KOPT-K1 (cell line): ENCODE results near the gene OST4.
"Not testable (repeated sequence)": the region's sequence is repeated elsewhere in the genome, so short reads cannot be mapped to it uniquely, and the experiment has no call there.

Source experiments
- H3K27ac ChIP-seq: fragments of 200-600 bp; sonication (generic); 2 replicates; pipeline ENCODE4 v1.5.1; 2016; ENCODE audit warnings: antibody characterized with exemption, mild to moderate bottlenecking, low read depth, low read length; ENCODE audit not compliant: poor library complexity, severe bottlenecking
- H3K36me3 ChIP-seq: fragments of 200-600 bp; sonication (generic); 2 replicates; pipeline ENCODE4 v1.5.1; 2017; ENCODE audit warnings: antibody characterized with exemption, mild to moderate bottlenecking, low read length, moderate library complexity; ENCODE audit not compliant: insufficient read depth
- H3K9me3 ChIP-seq: fragments of 200-600 bp; sonication (generic); 2 replicates; pipeline ENCODE4 v1.5.1; 2017; ENCODE audit warnings: antibody characterized with exemption, low read length, mild to moderate bottlenecking; ENCODE audit not compliant: insufficient read depth, poor library complexity, severe bottlenecking

OST4 gene

DNA sequence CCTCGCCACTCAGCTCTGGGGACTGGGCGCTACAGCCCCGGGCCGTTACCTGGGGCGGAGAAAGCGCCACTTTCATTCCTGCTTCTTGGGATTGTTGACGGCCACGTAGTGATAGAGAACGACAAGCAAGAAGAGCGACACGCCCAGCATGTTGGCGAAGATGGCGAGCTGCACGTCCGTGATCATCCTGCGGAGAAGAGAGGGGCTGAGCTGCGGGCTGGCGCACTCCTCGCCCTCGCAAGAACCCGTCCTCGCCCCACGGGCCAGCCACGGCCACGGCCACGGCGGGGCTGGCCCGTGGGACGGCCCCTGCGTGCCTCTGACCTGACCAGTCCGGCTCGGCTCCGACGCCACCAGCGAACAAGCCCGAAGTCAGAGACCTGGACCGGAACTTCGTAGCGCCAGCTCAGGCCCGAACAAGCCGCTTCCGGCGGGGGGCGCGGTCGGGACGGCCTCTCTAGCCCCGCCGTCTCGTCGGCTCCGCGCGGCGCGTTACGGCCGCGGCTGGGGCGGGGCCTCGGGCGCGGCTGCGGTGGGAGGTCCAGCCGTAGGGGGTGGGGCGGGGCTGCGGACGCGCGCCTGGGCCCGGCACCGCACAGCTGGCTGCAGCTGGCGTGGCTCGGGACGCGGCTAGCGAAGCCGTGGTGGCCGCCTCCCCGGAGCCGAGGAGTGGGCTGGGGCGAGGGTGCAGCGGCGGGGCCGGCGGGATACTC lies at the start of gene OST4:
TSS of gene OST4 (minus strand) at position 378 of the 713 bp plus-strand sequence.
- H3K27ac ChIP-seq: peak within 1 kb of the TSS; percentile 65
- no peaks in the 10 kb centered on the region for H3K9me3 ChIP-seq
- peaks cover 38% of the 10 kb centered on the region for H3K36me3 ChIP-seq

DNA sequence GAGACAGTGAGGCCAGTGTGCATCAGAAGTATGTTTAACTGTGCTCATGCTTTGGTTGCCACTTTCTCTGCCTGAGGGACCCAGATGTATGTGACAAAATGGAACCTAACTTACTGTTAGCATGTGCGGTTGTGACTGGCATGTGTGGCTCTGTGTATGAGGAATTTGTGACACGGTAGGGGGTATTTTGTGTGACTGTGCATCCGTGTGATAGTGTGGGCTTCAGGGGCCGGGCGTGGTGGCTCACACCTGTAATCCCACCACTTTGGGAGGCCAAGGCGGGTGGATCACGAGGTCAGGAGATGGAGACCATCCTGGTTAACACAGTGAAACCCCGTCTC lies 47.8 kb upstream of the OST4 start:
- not testable (repeated sequence) for H3K9me3 ChIP-seq, H3K27ac ChIP-seq, H3K36me3 ChIP-seq

DNA sequence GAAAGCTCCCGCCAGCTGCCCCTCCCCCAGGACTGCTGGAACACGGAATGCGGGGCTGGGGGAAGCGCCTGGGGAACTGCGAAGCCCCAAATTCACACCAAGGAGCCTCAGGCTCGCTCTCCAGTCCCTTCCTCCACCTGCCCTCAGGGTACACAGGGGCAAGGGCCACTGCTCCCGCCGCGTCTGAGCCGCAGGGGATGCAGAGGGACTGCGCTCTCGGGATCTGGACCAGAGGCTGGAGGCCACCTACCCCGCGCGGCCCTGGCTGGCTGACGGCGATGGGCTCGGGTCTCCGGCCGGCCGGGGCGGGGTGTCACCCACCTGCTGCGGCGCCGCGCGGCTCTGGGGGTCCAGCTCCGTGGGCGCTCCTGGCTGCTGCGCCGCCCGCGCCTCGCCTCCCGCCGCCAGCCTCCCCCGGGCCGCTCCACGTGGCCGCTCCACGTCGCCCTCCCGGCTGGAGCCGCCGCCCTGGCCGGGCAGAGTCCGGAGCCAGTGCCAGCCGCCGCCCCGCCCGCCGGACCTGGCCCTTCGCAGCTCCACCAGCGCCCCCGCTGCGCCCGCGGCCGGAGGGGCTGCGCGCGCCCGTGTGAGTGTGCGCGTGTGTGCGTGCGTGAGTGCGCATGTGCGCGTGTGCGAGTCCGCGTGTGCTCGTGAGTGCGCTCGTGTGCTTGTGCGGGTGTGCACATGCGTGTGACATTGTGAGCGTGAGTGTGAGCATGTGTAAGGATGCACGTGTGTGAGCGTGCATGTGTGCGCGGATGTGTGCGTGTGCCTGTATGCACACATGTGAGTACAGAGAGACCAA lies 47.3 kb upstream of the OST4 start, which contains the start of gene CGREF1:
TSS of gene CGREF1 (minus strand) at position 604 of the 805 bp plus-strand sequence. CDS start 14,762 bp downstream, outside the sequence.
- Histone ChIP-seq H3K36me3 (no peaks in the 10 kb centered on the region), H3K9me3 (no peaks in the 10 kb centered on the region), H3K27ac (no peak within 1 kb of the TSS)

DNA sequence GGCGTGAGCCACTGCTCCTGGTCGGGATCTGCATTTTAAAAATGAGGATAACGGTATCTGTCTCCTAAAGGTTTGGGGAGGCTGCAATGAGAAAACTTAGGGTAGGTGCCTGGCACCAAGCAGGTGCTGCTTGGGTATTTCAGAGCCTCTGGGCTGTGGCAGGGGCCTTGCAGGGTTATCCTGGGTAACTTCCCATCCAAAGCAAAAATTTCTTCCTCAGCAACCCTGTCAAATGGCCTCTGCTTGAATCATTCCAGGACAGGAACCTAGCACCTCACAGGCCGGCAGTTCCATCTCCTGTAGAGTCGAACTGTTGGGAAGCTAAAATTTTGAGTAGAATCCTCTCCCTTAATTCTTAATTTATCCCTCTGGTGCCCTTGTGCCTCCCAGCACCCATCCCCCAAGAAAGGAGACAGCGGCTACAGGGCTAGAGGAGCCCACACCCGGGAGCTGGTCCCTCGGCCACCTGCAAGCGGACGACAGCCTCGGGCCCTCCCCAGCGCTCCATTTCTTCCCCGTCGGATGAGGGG lies 46.6 kb upstream of the OST4 start:
- no peaks in the 10 kb centered on the region for H3K36me3 ChIP-seq
- no peaks in the 10 kb centered on the region for H3K9me3 ChIP-seq
- H3K27ac ChIP-seq: no peak overlapping the region

DNA sequence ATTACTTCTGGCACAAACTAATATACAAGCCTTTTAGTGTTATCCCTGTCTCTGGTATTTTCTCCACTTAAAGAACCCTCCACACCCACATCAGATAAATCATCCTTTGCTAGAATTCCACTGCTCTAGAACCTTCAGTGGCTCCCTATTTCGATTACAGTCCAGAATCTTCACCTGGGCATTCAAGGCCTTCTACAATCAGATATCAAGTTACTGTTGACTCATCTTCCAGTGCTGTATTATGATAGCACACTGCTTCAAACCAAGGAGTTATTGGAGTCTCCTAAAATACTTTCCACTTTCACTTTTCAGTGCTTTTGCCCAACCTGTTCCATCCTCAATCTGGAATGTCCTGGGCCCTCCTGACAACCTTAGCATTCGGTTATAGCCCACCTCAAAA lies 44.1 kb upstream of the OST4 start:
- H3K27ac ChIP-seq: no peak overlapping the region
- H3K36me3 ChIP-seq: no peaks in the 10 kb centered on the region
- H3K9me3 ChIP-seq: no peaks in the 10 kb centered on the region

DNA sequence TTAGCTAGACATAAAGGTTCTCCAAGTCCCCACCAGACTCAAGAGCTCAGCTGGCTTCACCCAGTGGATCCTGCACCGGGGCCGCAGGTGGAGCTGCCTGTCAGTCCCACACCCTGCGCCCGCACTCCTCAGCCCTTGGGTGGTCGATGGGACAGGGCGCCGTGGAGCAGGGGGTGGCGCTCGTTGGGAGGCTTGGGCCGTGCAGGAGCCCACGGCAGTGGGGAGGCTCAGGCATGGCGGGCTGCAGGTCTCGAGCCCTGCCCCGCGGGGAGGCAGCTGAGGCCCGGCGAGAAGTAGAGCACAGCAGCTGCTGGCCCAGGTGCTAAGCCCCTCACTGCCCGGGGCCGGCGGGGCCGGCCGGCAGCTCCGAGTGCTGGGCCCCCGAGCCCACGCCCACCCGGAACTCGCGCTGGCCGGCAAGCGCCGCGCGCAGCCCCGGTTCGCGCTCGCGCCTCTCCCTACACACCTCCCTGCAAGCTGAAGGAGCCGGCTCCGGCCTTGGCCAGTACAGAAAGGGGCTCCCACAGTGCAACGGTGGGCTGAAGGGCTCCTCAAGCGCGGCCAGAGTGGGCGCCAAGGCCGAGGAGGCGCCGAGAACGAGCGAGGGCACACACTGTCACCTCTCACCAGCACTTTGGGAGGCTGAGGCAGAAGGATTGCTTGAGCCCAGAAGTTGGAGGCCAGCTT lies 40.1 kb upstream of the OST4 start:
- H3K36me3 ChIP-seq, H3K27ac ChIP-seq, H3K9me3 ChIP-seq: not testable (repeated sequence)

DNA sequence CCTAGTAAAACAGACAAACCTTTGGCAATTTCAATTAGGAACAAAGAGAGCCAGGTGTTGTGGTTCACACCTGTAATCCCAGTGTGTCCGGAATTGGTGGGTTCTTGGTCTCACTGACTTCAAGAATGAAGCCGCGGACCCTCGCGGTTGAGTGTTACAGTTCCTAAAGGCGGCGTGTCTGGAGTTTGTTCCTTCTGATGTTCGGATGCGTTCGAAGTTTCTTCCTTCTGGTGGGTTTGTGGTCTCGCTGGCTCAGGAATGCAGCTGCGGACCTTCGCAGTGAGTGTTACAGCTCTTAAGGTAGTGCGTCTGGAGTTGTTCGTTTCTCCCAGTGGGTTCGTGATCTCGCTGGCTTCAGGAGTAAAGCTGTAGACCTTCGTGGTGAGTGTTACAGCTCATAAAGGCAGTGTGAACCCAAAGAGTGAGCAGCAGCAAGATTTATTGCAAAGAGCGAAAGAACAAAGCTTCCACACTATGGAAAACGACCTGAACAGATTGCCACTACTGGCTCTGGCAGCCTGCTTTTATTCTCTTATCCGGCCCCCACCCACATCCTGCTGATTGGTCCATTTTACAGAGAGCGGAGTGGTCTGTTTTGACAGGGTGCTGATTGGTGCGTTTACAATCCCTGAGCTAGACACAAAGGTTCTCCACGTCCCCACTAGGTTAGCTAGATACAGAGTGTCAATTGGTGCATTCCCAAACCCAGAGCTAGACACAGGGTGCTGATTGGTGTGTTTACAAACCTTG lies 39.3 kb upstream of the OST4 start:
- H3K36me3 ChIP-seq, H3K27ac ChIP-seq: not testable (repeated sequence)

DNA sequence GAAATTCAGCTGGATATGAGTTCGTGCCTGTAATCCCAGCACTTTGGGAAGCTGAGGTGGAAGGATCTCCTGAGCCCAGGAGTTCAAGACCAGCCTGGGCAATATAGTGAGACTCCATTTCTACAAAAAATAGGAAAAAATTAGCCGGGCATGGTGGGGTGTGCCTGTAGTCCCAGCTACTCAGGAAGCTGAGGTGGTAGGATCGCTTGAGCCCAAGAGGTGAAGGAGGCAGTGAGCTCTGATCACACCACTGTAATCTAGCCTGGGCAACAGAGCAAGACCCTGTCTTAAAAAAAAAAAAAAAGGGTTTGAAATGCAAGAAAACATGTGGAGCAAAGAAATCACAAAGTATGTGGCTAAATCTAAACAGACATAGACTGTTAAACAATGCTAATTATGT lies 37.6 kb upstream of the OST4 start:
- Histone ChIP-seq H3K9me3 (no peaks in the 10 kb centered on the region), H3K27ac (no peak overlapping the region), H3K36me3 (no peaks in the 10 kb centered on the region)

More for the DNA sequence above, 39.3 kb upstream of the OST4 start:
- H3K9me3 ChIP-seq: not testable (repeated sequence)

DNA sequence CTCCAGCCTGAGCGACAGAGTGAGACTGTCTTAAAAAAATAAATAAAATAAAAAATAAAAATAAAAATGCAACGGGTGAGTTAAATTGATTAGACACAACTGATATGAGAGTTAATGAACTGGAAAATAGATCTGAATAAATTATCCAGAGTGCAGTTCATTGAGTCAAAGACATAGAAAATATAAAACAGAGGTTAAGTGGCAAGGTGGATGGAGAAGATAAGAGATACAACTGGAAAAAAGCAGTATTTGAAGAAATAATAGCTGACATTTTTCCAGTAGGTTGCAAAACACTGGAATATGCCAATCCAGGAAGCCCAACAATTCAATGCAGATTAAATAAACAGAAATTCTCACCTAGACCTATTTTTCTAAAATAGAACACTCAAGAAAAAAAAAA lies 36.8 kb upstream of the OST4 start:
- H3K36me3 ChIP-seq: no peaks in the 10 kb centered on the region
- H3K27ac ChIP-seq: no peak overlapping the region
- H3K9me3 ChIP-seq: no peaks in the 10 kb centered on the region

DNA sequence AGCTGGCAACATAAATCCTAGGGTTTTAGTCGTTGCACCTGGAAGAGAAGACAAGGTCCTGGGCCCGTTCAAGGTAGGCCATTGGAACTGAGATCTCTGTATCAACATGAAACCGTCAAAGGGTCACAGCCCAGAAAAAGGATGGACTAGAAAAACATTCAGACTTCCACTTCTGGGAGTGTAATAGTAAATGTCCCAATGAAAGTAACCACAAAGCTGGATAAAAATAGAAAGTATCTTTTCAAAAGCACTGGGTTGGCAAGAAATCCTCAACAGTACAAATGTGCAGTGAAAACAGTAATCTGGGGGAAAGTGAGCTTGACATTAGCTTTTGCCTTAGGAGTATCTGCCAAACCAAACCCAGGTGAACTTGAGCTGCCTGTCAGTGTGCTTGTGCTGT lies 34.5 kb upstream of the OST4 start:
- no peaks in the 10 kb centered on the region for H3K36me3 ChIP-seq

DNA sequence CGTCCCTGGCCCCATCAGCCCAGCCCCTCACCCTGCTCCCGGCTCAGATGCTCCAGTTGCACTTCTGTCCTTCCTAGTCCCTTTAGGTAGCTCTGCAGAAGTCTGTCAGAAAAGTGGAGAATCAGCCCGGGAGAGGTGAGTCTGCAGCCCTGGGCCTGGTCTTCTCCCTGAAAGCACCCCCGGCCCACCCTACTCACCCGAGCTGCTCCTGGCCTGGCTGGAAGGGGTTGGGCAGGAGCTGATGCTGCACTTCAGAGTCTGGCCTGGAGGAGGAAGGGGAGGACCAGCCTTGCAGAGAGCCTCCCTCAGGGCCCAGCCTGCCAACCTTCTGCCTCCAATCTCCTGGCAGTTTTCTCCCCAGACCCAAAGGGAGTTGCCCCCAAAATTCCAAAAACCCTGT lies 30.9 kb upstream of the OST4 start:
- no peak overlapping the region for H3K27ac ChIP-seq
- no peaks in the 10 kb centered on the region for H3K9me3 ChIP-seq
- H3K36me3 ChIP-seq: no peaks in the 10 kb centered on the region

More for the DNA sequence above, 34.5 kb upstream of the OST4 start:
- Histone ChIP-seq H3K9me3 (no peaks in the 10 kb centered on the region), H3K27ac (no peak overlapping the region)

DNA sequence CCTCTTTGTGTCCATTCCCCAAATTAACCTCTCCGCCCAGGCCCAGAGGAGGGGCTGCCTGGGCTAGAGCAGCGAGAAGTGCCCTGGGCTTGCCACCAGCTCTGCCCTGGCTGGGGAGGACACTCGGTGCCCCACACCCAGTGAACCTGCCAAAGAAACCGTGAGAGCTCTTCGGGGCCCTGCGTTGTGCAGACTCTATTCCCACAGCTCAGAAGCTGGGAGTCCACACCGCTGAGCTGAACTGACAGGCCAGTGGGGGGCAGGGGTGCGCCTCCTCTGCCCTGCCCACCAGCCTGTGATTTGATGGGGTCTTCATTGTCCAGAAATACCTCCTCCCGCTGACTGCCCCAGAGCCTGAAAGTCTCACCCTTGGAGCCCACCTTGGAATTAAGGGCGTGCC lies 28.6 kb upstream of the OST4 start:
- no peaks in the 10 kb centered on the region for H3K36me3 ChIP-seq
- H3K27ac ChIP-seq: no peak overlapping the region
- no peaks in the 10 kb centered on the region for H3K9me3 ChIP-seq

DNA sequence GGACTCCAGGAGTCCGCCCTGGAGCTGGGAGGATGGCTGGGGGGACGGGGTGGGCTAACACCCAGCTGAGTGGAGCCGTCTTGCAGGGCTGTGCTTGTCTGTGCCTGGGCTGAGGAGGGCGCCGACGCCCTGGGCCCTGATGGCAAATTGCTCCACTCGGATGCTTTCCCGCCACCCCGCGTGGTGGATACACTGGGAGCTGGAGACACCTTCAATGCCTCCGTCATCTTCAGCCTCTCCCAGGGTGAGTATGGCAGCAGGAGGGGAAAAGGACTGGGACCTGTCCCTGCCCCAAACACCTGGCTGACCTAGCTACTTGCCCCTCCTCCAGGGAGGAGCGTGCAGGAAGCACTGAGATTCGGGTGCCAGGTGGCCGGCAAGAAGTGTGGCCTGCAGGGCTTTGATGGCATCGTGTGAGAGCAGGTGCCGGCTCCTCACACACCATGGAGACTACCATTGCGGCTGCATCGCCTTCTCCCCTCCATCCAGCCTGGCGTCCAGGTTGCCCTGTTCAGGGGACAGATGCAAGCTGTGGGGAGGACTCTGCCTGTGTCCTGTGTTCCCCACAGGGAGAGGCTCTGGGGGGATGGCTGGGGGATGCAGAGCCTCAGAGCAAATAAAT lies 28.0 kb upstream of the OST4 start:
- H3K9me3 ChIP-seq: no peaks in the 10 kb centered on the region
- no peak overlapping the region for H3K27ac ChIP-seq
- H3K36me3 ChIP-seq: no peaks in the 10 kb centered on the region

DNA sequence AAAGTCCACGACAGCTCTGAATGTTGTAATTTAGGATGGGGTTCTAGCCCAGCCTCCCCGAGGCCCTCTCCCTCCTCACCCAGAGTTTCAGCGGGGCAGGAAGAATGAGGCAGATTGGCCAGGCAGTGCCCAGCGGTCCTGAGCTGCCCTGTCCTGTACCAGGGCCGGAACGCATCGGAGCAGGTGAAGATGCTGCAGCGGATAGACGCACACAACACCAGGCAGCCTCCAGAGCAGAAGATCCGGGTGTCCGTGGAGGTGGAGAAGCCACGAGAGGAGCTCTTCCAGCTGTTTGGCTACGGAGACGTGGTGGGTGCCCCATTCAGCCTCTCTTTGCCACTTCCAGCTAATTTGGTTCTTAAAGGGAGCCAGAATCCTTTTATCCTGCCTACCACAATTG lies 25.9 kb upstream of the OST4 start:
- no peak overlapping the region for H3K27ac ChIP-seq
- no peaks in the 10 kb centered on the region for H3K9me3 ChIP-seq
- no peaks in the 10 kb centered on the region for H3K36me3 ChIP-seq
